Measurements from ENCODE around the gene SNX10. TPM values are rescaled to one million over a fixed set of nuclear protein-coding genes. Genes with fewer than 3 reads are reported as not detected.

The SNX10 gene
- total RNA-seq, 4 donors from 2014 or later = 7.7 to 65.6 (median 21.5) TPM

- ATAC-seq (ENCODE audit: low FRiP score) = no peak
- DNase-seq (ENCODE audit: low spot score) = no peak
- TF ChIP-seq CTCF (IDR thresholded peaks at IDR 0.05) = no peak
Measured at GRCh38 chr7:26298472-26299058, 6.9 kb downstream of the SNX10 start.

GRCh38 chr7:26305090-26305868 is 13.6 kb downstream of the SNX10 start:
- no peak for TF ChIP-seq CTCF (IDR thresholded peaks at IDR 0.05)
- no peak for ATAC-seq (ENCODE audit: low FRiP score)
- no peak for DNase-seq (ENCODE audit: low spot score)

- ATAC-seq (ENCODE audit: low FRiP score) = no peak
- no peak for TF ChIP-seq CTCF (IDR thresholded peaks at IDR 0.05)
- no peak for DNase-seq (ENCODE audit: low spot score)
Measured at GRCh38 chr7:26305869-26306665, 14.4 kb downstream of the SNX10 start.

GRCh38 chr7:26306790-26307189 is 15.1 kb downstream of the SNX10 start:
- peak; percentile 76 for ATAC-seq (ENCODE audit: low FRiP score)
- DNase-seq (ENCODE audit: low spot score) = no peak
- TF ChIP-seq CTCF (IDR thresholded peaks at IDR 0.05) = no peak

- DNase-seq (ENCODE audit: low spot score) (no peak), ATAC-seq (ENCODE audit: low FRiP score) (peak; percentile 68)
- no peak for TF ChIP-seq CTCF (IDR thresholded peaks at IDR 0.05)
Measured at GRCh38 chr7:26307226-26307625, 15.6 kb downstream of the SNX10 start.

GRCh38 chr7:26307791-26308190 is 16.1 kb downstream of the SNX10 start:
- DNase-seq (ENCODE audit: low spot score) = no peak
- ATAC-seq (ENCODE audit: low FRiP score) = no peak
- TF ChIP-seq CTCF (IDR thresholded peaks at IDR 0.05) = no peak
